Forelimb muscle (tissue), 1 donor: ENCODE data around the gene SERPINA7. TPM values are rescaled to one million over a fixed set of nuclear protein-coding genes. Genes with fewer than 3 reads are reported as not detected.
"Not testable (repeated sequence)": the region's sequence is repeated elsewhere in the genome, so short reads cannot be mapped to it uniquely, and the experiment has no call there.

Experiments used
- DNase-seq: peaks from one replicate; pipeline ENCODE4 v3.0.0-alpha.2; 2013; ENCODE audit warnings: low read depth
- polyA plus RNA-seq: library from polyadenylated mRNA; unstranded; fragments of 120-200 nt; gene quantifications from one replicate; pipeline ENCODE4 v1.2.1, GENCODE V29; 2013; ENCODE audit not compliant: insufficient read length

The SERPINA7 gene
- not detected for polyA plus RNA-seq

GRCh38 chrX:106038625-106039024, at the start of gene SERPINA7:
Gene SERPINA7, minus strand, starts transcription at chrX:106038727. Its CDS starts 1,669 bp downstream, at chrX:106037058.
- no peak for DNase-seq

DNA sequence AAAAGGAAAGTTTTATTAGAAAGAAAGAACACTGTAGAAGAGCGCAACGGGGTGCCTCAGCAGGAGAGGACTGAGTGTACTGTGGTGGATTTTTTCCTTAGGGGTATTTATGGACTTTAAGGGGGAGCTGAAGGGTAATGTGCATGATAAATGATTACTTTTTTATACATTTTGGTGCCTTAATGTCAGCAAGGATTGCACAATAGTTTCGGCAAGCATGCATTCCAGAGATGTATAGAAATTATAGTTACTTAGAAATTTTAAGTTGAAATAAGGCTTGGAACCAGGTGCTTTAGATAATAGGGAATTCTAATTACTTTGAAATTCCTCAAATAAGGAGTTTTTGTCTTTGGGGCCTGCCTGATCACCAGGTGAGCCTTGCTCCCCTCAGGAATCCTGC, 30.5 kb upstream of the SERPINA7 start:
- no peak for DNase-seq

DNA sequence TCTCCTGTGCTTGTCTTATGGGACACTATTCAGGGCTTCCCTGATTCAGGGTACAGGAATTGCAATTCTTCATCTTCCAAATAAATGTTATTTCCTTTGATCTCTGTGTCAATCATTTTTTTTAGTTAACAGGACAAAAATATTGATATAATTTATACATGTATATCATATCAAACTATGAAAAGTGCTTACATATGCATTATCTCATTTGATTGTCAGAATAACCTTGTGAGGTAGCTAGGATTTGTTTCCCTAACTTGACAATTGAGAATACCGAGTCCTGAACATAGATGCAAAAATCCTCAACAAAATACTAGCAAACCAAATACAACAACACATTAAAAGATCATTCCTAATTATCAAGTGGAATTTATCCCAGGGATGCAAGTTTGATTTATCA, 11.5 kb upstream of the SERPINA7 start:
- DNase-seq, result no peak

DNA sequence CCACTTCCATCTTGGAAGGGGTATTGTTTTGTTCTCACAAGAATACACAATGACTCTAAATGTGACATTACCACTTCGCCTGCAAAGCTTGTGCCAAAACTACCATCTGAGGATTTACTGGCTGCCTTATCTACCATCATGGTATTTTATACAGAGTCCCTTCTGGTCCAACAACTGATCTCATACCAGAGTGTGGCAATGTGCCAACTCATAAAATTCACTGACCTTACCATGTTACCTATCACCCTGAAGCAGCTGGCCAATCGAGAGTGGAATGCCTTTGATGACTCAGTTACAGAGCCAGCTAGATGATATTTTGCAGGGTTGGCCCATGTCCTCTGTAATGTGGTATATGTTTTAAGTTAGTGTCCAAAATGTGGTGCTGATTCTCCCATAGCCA, 3.8 kb upstream of the SERPINA7 start:
- no peak for DNase-seq

DNA sequence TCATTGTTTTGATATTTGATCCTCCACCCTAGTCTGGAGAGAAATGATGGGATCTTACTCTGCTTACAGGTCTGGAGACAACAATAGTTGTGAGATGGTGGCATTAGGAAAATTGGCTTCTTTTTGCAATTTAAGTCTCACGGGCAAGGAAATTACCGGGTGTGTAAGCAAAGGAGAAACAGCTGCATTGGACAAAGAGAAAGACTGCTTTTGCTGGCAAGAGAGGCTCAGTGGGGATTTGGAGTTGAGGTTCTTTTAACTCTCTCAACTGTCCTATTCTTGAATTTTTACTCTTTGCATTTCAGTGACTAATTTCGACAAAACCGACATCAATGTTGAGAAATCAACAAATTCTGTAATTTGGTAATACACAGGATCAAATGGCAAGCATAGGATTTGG, 2.3 kb upstream of the SERPINA7 start:
- DNase-seq, result no peak

GRCh38 chrX:106039920-106040319, 1.4 kb upstream of the SERPINA7 start:
- no peak for DNase-seq

- no peak for DNase-seq
Observed at GRCh38 chrX:106037835-106038473, 573 bp downstream of the SERPINA7 start.

- DNase-seq, result no peak
Observed at GRCh38 chrX:106036716-106037115, 1.8 kb downstream of the SERPINA7 start.

GRCh38 chrX:106035064-106035463, 3.5 kb downstream of the SERPINA7 start:
- DNase-seq, result no peak

GRCh38 chrX:106023947-106024346, 14.6 kb downstream of the SERPINA7 start:
- DNase-seq, result no peak

DNA sequence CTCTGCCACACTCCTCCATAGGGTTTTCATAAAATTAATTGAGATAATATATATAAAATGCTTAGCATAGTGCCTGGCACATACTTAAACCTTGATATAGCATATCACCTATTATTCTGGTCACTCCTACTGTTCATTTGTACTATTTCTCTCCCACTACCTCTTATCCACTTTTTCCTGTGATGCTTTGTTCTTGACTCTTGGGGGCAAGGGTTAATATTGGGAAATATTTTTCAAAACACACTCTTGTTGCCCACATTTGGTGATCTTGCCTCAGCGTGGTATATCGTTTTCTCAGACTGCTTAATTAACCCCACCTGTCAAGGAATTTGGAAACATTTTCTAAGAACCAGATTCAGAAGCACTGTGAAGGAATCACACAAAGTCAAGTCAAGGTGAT, 16.3 kb downstream of the SERPINA7 start:
- DNase-seq, result no peak

DNA sequence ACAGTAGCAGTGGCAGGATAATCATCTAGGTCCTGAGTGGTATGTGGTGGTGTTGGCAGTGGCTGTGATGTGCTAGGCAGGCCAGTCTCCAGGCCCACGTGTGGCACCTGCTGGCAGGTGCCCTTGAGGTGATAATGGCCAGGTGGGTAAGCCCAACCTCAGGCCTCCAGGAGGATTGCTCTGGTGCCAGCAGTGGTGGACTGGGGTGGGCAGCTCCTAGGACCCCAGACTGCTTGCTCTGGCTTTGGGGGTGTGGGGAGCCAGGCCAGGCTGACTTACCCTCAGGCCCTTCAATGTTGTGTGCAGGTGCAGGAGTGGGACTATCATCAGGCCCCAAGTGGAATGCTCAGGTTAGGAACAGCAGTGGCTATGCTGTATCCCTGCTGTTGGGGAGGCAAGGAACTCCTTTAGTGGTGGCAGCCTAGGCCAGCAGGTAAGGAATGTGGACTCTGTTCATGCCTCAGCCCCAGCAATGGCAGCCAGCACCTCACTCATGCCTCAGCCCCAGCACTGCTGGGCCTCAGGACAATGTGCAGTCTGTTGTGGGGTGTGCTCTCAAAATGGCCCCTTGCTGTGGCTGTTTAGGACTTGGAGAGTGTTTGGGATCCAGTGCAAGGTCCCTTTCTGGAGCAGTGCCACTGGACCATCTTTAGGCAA, 24.3 kb downstream of the SERPINA7 start:
- no peak for DNase-seq

DNA sequence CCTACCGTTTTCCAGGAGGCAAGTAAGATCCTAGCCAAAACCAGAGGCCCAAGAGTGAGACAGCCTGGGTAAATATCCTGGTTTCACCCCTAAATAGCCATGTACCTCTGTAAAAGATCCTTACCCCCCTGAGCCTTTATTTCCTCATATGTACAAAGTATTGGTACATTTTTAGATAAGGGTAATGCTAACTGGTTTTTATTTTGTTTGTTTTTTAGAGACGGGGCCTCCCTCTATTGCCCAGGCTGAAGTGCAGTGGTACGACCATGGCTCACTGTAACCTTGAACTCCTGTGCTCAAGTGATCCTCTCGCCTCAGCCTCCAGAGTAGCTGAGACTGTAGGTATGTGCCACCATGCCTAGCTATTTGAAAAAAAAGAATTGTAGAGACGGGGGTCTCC, 29.4 kb downstream of the SERPINA7 start:
- DNase-seq, result no peak

DNA sequence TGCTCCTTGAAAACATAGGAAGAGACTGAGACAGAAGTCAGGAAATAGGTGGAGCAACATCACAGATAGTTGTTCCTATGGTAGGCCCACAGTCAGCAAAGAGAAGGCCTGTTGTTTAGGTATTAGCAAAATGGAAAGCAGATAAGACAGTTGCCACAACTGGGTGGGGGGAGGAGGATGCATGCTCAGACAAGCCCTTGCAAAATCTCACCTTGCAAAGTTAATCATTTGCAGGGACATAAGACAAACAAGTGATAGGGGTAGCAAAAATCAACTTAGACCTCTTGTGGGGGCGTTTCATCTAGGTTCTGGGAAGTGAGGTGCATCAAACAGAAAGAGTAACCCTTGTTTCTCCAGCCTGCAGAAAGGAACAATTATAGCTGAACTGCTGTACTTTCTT, 30.7 kb downstream of the SERPINA7 start:
- no peak for DNase-seq

GRCh38 chrX:106005684-106006083, 32.8 kb downstream of the SERPINA7 start:
- DNase-seq, result no peak

- DNase-seq, result not testable (repeated sequence)
Observed at GRCh38 chrX:106000609-106001008, 37.9 kb downstream of the SERPINA7 start.

DNA sequence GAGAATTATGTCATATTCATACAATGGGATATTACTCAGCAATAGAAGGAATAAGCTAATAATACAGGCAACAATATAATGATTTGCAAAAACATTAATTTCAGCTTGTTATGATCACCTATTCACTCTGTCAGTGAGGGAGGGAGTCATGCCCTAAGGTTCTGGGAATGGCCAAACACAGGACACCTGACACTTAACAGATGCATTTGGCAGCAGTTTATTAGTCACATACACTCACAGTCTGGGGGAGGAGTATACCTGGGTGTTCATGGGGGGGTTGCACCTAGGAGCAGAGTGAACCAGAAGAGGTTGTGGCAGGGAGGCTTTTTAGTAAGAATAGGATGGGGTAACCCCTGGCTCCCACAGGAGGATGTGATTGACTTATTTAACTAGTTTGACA, 38.3 kb downstream of the SERPINA7 start:
- no peak for DNase-seq

- no peak for DNase-seq
Observed at GRCh38 chrX:105999294-105999693, 39.2 kb downstream of the SERPINA7 start.

DNA sequence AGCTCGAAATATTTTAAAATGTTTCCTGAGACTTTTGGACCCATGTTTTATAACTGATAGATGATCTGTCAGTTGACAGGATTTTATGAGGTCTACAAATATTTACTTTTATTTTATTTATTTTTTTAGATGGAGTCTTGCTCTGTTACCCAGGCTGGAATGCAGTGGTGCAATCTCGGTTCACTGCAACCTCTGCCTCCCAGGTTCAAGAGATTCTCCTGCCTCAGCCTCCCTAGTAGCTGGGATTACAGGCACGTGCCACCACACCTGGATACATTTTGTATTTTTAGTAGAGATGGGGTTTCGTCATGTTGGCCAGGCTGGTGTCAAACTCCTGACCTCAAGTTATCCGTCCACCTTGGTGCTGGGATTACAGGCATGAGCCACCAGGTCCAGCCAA, 50.0 kb downstream of the SERPINA7 start:
- not testable (repeated sequence) for DNase-seq
